Erythroblast (primary cell): ENCODE results near the gene GIMAP8.

ENCODE experiments used
- GATA1 ChIP-seq: IDR thresholded peaks from 2 replicates; pipeline ENCODE4 v1.6.1; 2011; ENCODE audit warnings: low read depth, mild to moderate bottlenecking, control low read depth, low read length, moderate library complexity
- POLR2A ChIP-seq: IDR thresholded peaks from 2 replicates; pipeline ENCODE4 v1.6.1; 2011; ENCODE audit warnings: mild to moderate bottlenecking, low read length

GRCh38 chr7:150466477-150466876, 16.0 kb downstream of the GIMAP8 start:
- TF ChIP-seq POLR2A (no peak), GATA1 (no peak)
